ENCODE results near the gene WFS1. TPM values are rescaled to one million over a fixed set of nuclear protein-coding genes. Genes with fewer than 3 reads are reported as not detected.

The WFS1 gene
- total and polyA plus RNA-seq, 5 donors, result 47.9 to 76.6 (median 58.4) TPM

DNA sequence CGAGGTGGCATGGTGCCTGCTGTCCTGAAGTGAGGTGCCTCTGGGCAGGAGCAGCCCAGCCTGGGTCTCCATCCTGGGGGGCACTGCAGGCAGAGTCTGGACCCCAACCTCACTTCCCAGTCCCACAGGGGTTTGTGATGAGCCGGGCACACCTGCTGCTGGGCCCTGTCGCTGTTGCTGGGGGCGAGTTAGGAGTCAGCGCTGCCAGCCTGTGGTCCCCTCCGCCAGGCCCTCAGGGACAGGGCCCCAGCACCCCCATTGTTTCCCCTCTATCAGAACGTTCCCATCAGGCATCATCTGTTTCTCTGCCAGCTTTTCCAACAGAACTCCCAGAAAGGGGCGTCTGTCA is 23.4 kb downstream of the WFS1 start:
- Histone ChIP-seq H3K4me3 (ENCODE audit: low read length) (no peak overlapping the region), H3K9me3 (ENCODE audit: control insufficient read depth, low read length) (no peaks in the 10 kb centered on the region), H3K4me1 (ENCODE audit: control insufficient read depth, insufficient read depth, low read length) (no peaks in the 10 kb centered on the region), H3K27me3 (ENCODE audit: control insufficient read depth, insufficient read depth) (no peaks in the 10 kb centered on the region), H3K27ac (ENCODE audit: low read length) (no peak overlapping the region)
- ATAC-seq (no peak), DNase-seq (no peak)
- 90% methylated on average over 8 of the region's 8 CpGs for WGBS
- intact Hi-C loops (cut with DNase I), result no loop called here

DNA sequence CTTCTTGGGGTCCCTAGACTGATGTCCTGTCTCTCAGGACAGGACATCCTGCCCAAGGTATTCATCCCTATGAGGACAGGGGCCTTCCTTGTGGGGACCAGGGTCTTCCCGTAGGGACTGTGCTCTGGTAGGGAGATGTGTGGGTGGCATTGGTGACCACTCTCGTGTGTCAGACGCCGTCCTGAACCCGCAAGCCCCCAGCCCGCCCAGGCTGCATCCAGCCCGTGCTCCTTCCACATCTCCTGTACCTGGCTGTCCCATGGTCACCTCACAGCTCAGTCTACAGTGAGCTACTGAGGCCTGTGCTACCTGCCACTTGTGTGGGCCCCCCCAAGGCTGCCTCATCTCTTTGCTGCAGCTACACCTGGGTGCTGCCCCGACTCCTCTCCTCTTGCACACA is 24.0 kb downstream of the WFS1 start:
- no peaks in the 10 kb centered on the region for H3K4me1 ChIP-seq (ENCODE audit: control insufficient read depth, insufficient read depth, low read length)
- ATAC-seq (no peak), DNase-seq (no peak)
- intact Hi-C loops (cut with DNase I), result no loop called here
- no peaks in the 10 kb centered on the region for H3K27me3 ChIP-seq (ENCODE audit: control insufficient read depth, insufficient read depth)
- WGBS, result 91% methylated on average over 8 of the region's 8 CpGs
- H3K27ac ChIP-seq (ENCODE audit: low read length), result no peak overlapping the region
- no peaks in the 10 kb centered on the region for H3K9me3 ChIP-seq (ENCODE audit: control insufficient read depth, low read length)
- no peak overlapping the region for H3K4me3 ChIP-seq (ENCODE audit: low read length)

DNA sequence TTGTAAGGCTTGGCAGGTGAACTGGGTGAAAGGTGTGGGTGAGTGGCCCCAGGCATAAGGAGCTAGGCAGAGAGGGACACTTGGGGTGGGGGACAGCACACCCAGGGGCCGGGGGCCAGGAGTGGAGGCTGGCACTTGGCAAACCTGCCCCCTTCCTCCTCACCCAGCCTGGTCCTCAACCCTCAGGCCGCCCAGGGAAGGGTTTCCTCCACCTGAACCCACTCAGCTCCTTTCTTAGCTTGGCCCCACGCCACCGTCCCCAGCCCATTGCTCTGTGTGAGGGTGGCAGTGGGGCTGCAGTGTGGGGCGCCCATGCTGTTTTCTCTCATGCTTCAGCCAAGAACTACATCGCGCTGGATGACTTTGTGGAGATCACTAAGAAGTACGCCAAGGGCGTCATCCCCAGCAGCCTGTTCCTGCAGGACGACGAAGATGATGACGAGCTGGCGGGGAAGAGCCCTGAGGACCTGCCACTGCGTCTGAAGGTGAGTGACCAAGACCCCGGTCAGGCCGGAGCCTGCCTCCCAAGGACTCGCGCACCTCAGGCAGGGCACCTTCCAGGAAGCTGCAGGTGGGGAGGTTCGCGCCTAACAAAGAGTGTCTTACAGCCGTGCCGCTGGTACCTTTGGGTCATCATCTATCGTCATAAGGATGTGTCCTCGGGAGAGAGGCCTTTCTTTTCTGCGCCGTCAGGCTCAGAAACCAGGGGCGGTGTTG is 25.2 kb downstream of the WFS1 start:
- ATAC-seq (no peak), DNase-seq (no peak)
- no peak overlapping the region for H3K4me3 ChIP-seq (ENCODE audit: low read length)
- no peaks in the 10 kb centered on the region for H3K9me3 ChIP-seq (ENCODE audit: control insufficient read depth, low read length)
- WGBS, result 95% methylated on average over 27 of the region's 27 CpGs
- no peaks in the 10 kb centered on the region for H3K27me3 ChIP-seq (ENCODE audit: control insufficient read depth, insufficient read depth)
- no peak overlapping the region for H3K27ac ChIP-seq (ENCODE audit: low read length)
- intact Hi-C loops (cut with DNase I), result no loop called here
- H3K4me1 ChIP-seq (ENCODE audit: control insufficient read depth, insufficient read depth, low read length), result no peaks in the 10 kb centered on the region

DNA sequence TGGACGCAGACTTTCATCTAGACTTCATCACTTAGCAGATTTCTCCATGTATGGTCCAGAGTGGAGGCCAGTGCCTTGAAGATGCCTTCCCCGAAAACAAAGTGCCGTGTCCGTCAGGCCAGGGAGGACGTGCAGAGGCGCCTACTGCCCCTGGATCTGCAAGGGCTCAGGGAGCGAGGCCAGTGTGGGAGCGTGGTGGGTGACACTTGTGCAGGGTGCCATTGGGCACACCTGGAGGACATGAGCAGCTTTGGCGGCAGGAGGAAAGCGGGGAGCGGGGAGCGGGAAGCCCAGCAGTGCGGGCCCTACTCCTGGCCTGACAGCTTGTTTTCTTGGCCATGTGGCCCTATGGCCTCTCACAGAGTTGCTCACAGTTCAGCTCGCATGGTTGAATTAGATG is 25.8 kb downstream of the WFS1 start:
- Histone ChIP-seq H3K9me3 (ENCODE audit: control insufficient read depth, low read length) (no peaks in the 10 kb centered on the region), H3K27ac (ENCODE audit: low read length) (no peak overlapping the region), H3K27me3 (ENCODE audit: control insufficient read depth, insufficient read depth) (no peaks in the 10 kb centered on the region), H3K4me3 (ENCODE audit: low read length) (no peak overlapping the region), H3K4me1 (ENCODE audit: control insufficient read depth, insufficient read depth, low read length) (no peaks in the 10 kb centered on the region)
- intact Hi-C loops (cut with DNase I), result no loop called here
- ATAC-seq, result no peak
- DNase-seq, result no peak
- WGBS, result 96% methylated on average over 14 of the region's 14 CpGs

DNA sequence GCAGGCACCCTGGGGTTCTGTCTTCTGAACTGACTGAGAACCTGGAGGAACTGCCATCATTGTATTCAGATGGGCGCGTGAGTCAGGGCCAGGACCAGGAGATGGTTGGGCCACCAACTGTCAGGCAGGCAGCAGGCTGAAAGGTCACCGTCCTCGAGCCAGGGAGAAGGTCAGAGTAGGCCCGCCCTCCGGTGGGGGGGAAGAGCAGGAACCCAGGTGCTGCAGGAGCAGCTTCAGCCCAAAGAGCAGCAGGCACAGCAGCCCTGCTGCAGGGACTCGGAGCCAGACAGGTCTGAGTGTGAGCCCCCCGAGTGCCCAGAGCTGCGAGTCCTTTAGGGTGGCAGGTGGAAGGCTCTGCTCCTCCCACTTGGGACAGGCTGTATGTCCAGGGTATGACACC is 26.4 kb downstream of the WFS1 start:
- Histone ChIP-seq H3K27me3 (ENCODE audit: control insufficient read depth, insufficient read depth) (no peaks in the 10 kb centered on the region), H3K27ac (ENCODE audit: low read length) (no peak overlapping the region), H3K9me3 (ENCODE audit: control insufficient read depth, low read length) (no peaks in the 10 kb centered on the region), H3K4me3 (ENCODE audit: low read length) (no peak overlapping the region), H3K4me1 (ENCODE audit: control insufficient read depth, insufficient read depth, low read length) (no peaks in the 10 kb centered on the region)
- WGBS, result 89% methylated on average over 9 of the region's 9 CpGs
- DNase-seq (no peak), ATAC-seq (no peak)
- intact Hi-C loops (cut with DNase I), result no loop called here

DNA sequence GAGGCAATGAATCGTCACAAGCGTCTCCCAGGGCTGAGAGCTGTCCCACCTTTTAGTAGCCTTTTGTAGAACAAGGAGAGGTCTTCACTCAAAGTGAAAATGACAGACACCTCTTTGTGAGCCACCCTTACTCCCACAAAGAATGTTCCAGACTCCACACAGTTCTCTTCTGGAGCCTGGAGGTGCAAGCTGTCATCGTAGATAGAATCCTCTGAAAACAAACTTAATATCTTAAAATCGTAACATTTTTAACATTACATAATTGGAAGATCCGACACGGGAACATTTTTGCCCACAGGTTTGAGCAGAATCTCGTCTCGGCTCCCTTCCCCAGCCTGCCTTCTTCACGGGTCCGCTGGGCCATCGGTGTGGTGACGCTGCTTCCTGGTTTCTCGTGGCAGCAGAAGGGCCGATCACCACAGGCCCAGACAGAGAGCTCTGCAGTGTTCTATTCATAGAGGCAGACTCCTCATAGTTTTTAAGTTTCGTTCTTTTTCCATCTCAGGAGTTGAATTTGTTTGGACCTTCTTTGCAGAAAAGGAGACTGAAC is 27.7 kb downstream of the WFS1 start:
- Histone ChIP-seq H3K4me1 (ENCODE audit: control insufficient read depth, insufficient read depth, low read length) (no peaks in the 10 kb centered on the region), H3K9me3 (ENCODE audit: control insufficient read depth, low read length) (no peaks in the 10 kb centered on the region), H3K27me3 (ENCODE audit: control insufficient read depth, insufficient read depth) (no peaks in the 10 kb centered on the region), H3K4me3 (ENCODE audit: low read length) (no peak overlapping the region), H3K27ac (ENCODE audit: low read length) (no peak overlapping the region)
- ATAC-seq (no peak), DNase-seq (no peak)
- 89% methylated on average over 15 of the region's 15 CpGs for whole genome bisulfite sequencing
- intact Hi-C loops (cut with DNase I), result no loop called here

DNA sequence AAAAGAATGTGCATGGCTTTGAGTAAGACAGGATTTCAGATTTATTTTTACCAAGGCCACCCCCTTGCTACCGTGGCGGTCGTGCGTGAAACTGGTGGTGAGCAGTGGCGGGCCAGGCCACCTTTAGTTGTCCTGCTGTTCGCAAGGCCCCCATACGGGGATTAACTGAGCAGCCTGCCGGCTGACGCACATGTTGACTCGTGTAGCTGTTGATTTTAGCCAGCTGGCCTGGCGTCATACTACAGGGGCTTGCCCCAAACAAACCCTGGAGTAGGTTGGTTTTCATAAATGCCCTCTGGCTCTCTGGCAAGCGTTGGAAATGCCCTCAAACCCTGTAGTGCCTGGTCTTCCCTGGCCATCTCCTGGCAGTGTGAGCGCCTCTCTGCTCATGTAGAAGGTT is 28.4 kb downstream of the WFS1 start:
- H3K27me3 ChIP-seq (ENCODE audit: control insufficient read depth, insufficient read depth), result no peaks in the 10 kb centered on the region
- 83% methylated on average over 13 of the region's 13 CpGs for WGBS
- H3K4me1 ChIP-seq (ENCODE audit: control insufficient read depth, insufficient read depth, low read length), result no peaks in the 10 kb centered on the region
- H3K9me3 ChIP-seq (ENCODE audit: control insufficient read depth, low read length), result no peaks in the 10 kb centered on the region
- no peak overlapping the region for H3K27ac ChIP-seq (ENCODE audit: low read length)
- DNase-seq (no peak), ATAC-seq (no peak)
- no peak overlapping the region for H3K4me3 ChIP-seq (ENCODE audit: low read length)
- intact Hi-C loops (cut with DNase I), result no loop called here

DNA sequence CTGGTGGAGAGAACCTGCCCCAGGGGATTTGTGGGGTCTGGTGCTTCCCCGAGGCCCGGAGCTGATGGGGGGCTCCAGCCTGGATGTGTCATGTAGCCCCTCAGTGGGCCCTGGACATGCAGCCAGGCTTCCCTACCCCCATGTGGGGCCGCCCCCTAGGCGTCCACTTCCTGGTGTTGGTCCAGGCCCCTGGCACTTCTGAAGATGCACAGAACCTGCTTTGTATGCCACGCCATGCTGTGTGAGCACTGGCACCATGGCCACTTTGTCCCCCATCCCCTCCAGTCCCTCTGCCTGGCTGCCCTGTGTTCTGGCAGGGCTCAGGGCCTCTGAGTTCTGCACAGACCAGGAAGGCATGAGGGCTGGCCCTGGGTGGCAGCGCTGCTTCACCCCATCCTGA is 29.2 kb downstream of the WFS1 start:
- Histone ChIP-seq H3K27me3 (ENCODE audit: control insufficient read depth, insufficient read depth) (no peaks in the 10 kb centered on the region), H3K4me3 (ENCODE audit: low read length) (no peak overlapping the region), H3K4me1 (ENCODE audit: control insufficient read depth, insufficient read depth, low read length) (no peaks in the 10 kb centered on the region), H3K27ac (ENCODE audit: low read length) (no peak overlapping the region), H3K9me3 (ENCODE audit: control insufficient read depth, low read length) (no peaks in the 10 kb centered on the region)
- no peak for ATAC-seq
- intact Hi-C loops (cut with DNase I), result no loop called here
- WGBS, result 91% methylated on average over 6 of the region's 6 CpGs
- DNase-seq, result no peak

DNA sequence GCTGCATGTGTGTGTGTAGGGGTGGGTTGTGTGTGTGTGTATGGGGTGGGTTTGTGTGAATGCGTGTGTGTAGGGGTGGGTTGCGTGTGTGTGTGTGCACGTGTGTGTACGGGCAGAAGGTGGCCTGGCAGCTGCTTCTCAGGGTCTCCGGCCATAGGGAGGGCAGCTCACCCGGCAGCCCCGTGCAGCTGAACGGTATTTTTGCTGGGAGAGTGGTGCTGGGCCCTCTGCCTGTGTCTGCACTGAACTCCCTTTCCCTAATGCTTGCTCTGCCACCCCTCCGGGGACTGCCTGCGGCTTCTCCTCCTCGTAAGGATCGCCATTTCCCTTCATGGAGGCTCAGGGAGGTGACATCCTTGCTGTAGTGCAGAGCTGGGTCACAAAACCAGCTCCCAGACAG is 30.2 kb downstream of the WFS1 start:
- ATAC-seq (no peak), DNase-seq (no peak)
- 91% methylated on average over 12 of the region's 12 CpGs for WGBS
- no peak overlapping the region for H3K27ac ChIP-seq (ENCODE audit: low read length)
- H3K27me3 ChIP-seq (ENCODE audit: control insufficient read depth, insufficient read depth), result no peaks in the 10 kb centered on the region
- no peaks in the 10 kb centered on the region for H3K4me1 ChIP-seq (ENCODE audit: control insufficient read depth, insufficient read depth, low read length)
- no peaks in the 10 kb centered on the region for H3K9me3 ChIP-seq (ENCODE audit: control insufficient read depth, low read length)
- intact Hi-C loops (cut with DNase I), result no loop called here
- H3K4me3 ChIP-seq (ENCODE audit: low read length), result no peak overlapping the region

DNA sequence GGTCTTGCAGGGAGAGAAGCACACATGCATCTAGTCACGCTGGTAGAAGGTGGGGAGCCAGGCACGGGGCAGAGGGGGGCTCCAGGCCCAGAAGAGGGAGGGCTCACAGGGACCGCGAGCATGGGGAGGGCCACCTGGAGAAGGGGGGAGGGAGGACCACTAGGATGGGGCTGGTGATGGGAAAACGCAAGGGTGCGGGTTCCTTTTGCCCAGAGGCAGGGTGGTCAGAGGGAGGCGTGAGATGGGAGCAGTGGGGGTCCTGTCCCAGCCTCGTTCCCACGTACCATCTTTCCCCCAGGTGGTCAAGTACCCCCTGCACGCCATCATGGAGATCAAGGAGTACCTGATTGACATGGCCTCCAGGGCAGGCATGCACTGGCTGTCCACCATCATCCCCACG is 30.7 kb downstream of the WFS1 start:
- WGBS, result 89% methylated on average over 11 of the region's 11 CpGs
- Histone ChIP-seq H3K27ac (ENCODE audit: low read length) (no peak overlapping the region), H3K4me3 (ENCODE audit: low read length) (no peak overlapping the region), H3K4me1 (ENCODE audit: control insufficient read depth, insufficient read depth, low read length) (no peaks in the 10 kb centered on the region), H3K9me3 (ENCODE audit: control insufficient read depth, low read length) (no peaks in the 10 kb centered on the region), H3K27me3 (ENCODE audit: control insufficient read depth, insufficient read depth) (no peaks in the 10 kb centered on the region)
- DNase-seq (no peak), ATAC-seq (no peak)
- intact Hi-C loops (cut with DNase I), result no loop called here

DNA sequence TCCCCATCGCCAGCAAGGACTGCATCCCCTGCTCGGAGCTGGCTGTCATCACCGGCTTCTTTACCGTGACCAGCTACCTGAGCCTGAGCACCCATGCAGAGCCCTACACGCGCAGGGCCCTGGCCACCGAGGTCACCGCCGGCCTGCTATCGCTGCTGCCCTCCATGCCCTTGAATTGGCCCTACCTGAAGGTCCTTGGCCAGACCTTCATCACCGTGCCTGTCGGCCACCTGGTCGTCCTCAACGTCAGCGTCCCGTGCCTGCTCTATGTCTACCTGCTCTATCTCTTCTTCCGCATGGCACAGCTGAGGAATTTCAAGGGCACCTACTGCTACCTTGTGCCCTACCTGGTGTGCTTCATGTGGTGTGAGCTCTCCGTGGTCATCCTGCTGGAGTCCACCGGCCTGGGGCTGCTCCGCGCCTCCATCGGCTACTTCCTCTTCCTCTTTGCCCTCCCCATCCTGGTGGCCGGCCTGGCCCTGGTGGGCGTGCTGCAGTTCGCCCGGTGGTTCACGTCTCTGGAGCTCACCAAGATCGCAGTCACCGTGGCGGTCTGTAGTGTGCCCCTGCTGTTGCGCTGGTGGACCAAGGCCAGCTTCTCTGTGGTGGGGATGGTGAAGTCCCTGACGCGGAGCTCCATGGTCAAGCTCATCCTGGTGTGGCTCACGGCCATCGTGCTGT is 31.5 kb downstream of the WFS1 start:
- no peak for ATAC-seq
- intact Hi-C loops (cut with DNase I), result no loop called here
- no peak for DNase-seq
- no peaks in the 10 kb centered on the region for H3K9me3 ChIP-seq (ENCODE audit: control insufficient read depth, low read length)
- no peak overlapping the region for H3K27ac ChIP-seq (ENCODE audit: low read length)
- H3K4me3 ChIP-seq (ENCODE audit: low read length), result no peak overlapping the region
- 94% methylated on average over 35 of the region's 35 CpGs for WGBS
- H3K27me3 ChIP-seq (ENCODE audit: control insufficient read depth, insufficient read depth), result no peaks in the 10 kb centered on the region
- no peaks in the 10 kb centered on the region for H3K4me1 ChIP-seq (ENCODE audit: control insufficient read depth, insufficient read depth, low read length)
